Body of pancreas (tissue), 4 donors: Measurements from ENCODE around the gene CFAP77. TPM values are rescaled to one million over a fixed set of nuclear protein-coding genes. Genes with fewer than 3 reads are reported as not detected.

ENCODE experiments used
- ATAC-seq: fragments of 150-250 bp; one replicate; pipeline ENCODE4 v1.9.1; 2016
- DNase-seq, 4 donors: peaks; one replicate each; pipeline ENCODE4 v3.0.0-alpha.2; 2019
- H3K27ac ChIP-seq, 4 donors: fragments of 200-600 bp; sonication (generic); 1 replicate in 3 of 4; 2 replicates in 1 of 4; pipeline versions ENCODE4 v1.5.1 to v1.6.1; 2016 to 2019; ENCODE audit warnings: mild to moderate bottlenecking in 1 of 4, mixed read lengths in 1 of 4, moderate library complexity in 1 of 4
- H3K27me3 ChIP-seq, 2 donors: fragments of 200-600 bp; sonication (generic); one replicate each; pipeline ENCODE4 v1.6.0; 2016; ENCODE audit warnings: mild to moderate bottlenecking in 1 of 2
- H3K36me3 ChIP-seq, 2 donors: fragments of 200-600 bp; sonication (generic); replicated peaks in 1 of 2; 2 replicates each; pipeline ENCODE4 v1.5.1; 2016; ENCODE audit warnings: low read depth in 2 of 2; ENCODE audit not compliant: insufficient read depth in 1 of 2
- H3K4me1 ChIP-seq: fragments of 200-600 bp; sonication (generic); one replicate; pipeline ENCODE4 v1.6.0; 2016
- H3K4me3 ChIP-seq, 2 donors: fragments of 200-600 bp; sonication (generic); 1 replicate in 1 of 2; 2 replicates in 1 of 2; pipeline ENCODE4 v1.5.1; 2016 to 2019
- H3K9me3 ChIP-seq, 3 donors: fragments of 200-600 bp; sonication (generic); 1 replicate in 2 of 3; 2 replicates in 1 of 3; pipeline ENCODE4 v1.5.1; 2016
- POLR2A ChIP-seq, 3 donors: fragments of 450-650 bp; IDR thresholded peaks; one replicate each; pipeline ENCODE4 v1.6.1; 2016; ENCODE audit warnings: antibody characterized with exemption in 3 of 3, mild to moderate bottlenecking in 2 of 3
- WGBS, 2 donors: methylation state at CpG; one replicate each; pipeline ENCODE4 v1.1.5; 2017; 5-methylcytosine and 5-hydroxymethylcytosine counted together
- intact Hi-C: fragments of 100-400 bp; cut with DNase I; formaldehyde crosslinking; loops from one replicate; pipeline ENCODE4 v1.15.1; 2023
- total RNA-seq, 2 donors: library from RNA; depleted of rRNA; stranded (reverse); fragments of >200 nt; gene quantifications; one replicate each; pipeline ENCODE4 v1.1.0, GENCODE V29; 2016
- TF ChIP-seq, protein P1 (sequence below), 7 experiments: fragments of 450-650 bp in 4 of 7; fragments of 200-600 bp in 3 of 7; sonication (generic) in 3 of 7; IDR thresholded peaks; one replicate each; pipeline ENCODE4 v1.5.1; 2016 to 2019; ENCODE audit warnings: antibody characterized with exemption in 7 of 7

Gene CFAP77
- total RNA-seq, 2 donors from 2014 or later: not detected

DNA sequence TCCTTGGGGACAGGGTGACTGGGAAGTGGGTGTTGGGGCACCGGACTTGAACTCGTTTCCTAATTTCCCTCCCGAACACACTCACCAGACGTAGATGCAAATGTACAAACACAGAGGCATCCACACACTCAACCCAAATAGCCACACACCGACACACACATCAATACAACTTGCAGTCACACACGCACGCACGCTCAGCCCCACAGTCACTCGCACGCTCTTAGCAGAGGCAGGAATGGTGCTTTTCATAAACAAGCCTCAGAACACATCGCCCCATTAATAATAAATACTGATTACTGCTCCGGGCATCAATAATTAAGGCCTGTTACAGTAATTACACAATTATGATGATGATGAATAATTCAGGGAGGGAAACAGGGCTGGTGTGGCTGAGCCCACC, 178.1 kb downstream of the CFAP77 start:
- H3K27me3 ChIP-seq: peaks cover 0 to 63% of the 10 kb centered on the region in 2 donors
- no peak for ATAC-seq
- 38 to 57% methylated on average over 12 of the region's 12 CpGs for WGBS, 2 donors
- TF ChIP-seq POLR2A (IDR thresholded peaks at IDR 0.05): no peak
- TF ChIP-seq, protein P1, sequence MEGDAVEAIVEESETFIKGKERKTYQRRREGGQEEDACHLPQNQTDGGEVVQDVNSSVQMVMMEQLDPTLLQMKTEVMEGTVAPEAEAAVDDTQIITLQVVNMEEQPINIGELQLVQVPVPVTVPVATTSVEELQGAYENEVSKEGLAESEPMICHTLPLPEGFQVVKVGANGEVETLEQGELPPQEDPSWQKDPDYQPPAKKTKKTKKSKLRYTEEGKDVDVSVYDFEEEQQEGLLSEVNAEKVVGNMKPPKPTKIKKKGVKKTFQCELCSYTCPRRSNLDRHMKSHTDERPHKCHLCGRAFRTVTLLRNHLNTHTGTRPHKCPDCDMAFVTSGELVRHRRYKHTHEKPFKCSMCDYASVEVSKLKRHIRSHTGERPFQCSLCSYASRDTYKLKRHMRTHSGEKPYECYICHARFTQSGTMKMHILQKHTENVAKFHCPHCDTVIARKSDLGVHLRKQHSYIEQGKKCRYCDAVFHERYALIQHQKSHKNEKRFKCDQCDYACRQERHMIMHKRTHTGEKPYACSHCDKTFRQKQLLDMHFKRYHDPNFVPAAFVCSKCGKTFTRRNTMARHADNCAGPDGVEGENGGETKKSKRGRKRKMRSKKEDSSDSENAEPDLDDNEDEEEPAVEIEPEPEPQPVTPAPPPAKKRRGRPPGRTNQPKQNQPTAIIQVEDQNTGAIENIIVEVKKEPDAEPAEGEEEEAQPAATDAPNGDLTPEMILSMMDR (IDR thresholded peaks at IDR 0.05): no peak
- peaks cover 7% of the 10 kb centered on the region for H3K4me1 ChIP-seq
- no peak for DNase-seq
- H3K36me3 ChIP-seq: no peaks in the 10 kb centered on the region
- H3K4me3 ChIP-seq: no peak overlapping the region
- H3K9me3 ChIP-seq: no peaks in the 10 kb centered on the region
- intact Hi-C loops: no loop called here
- no peak overlapping the region for H3K27ac ChIP-seq

DNA sequence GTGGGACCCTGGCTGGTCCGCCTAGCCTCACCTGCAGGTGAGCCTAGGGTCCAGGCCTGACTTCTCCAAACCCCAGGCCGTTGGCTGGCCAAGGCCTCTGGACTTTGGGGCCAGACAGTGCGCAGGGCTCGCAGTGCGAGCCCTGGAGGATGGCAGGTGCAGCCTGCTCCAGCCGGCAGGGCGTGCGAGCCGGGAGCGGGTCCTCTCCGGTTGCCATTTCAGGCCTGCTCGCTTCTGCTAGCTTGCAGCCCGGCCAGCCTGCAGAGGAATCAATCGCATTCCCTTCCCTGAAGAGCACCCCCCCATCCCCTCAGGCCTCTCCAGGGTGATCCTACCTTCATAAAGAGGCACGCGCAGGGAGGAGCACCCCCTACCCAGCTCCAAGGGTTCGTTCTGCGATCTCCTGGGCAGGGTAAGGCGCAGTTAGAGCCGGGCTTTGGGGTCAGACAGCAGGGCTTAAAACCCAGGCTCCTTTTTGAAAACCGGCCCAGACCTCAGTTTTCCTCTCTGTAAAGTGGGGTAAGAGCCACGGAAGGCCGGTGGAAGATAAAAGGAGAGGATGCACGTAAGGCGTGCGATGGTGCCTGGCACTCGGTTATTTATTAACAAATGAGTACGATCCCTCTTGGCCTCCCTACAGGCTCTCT, 178.6 kb downstream of the CFAP77 start:
- H3K27ac ChIP-seq: no peak overlapping the region
- intact Hi-C loops: no loop called here
- H3K4me1 ChIP-seq: peaks cover 7% of the 10 kb centered on the region
- H3K27me3 ChIP-seq: peaks cover 0 to 59% of the 10 kb centered on the region in 2 donors
- WGBS, 2 donors: 15 to 20% methylated on average over 17 to 28 of the region's 28 CpGs
- TF ChIP-seq, protein P1 (IDR thresholded peaks at IDR 0.05): no peak
- TF ChIP-seq POLR2A (IDR thresholded peaks at IDR 0.05): no peak
- DNase-seq: no peak
- H3K36me3 ChIP-seq: no peaks in the 10 kb centered on the region
- ATAC-seq: no peak
- no peak overlapping the region for H3K4me3 ChIP-seq
- H3K9me3 ChIP-seq: no peaks in the 10 kb centered on the region

DNA sequence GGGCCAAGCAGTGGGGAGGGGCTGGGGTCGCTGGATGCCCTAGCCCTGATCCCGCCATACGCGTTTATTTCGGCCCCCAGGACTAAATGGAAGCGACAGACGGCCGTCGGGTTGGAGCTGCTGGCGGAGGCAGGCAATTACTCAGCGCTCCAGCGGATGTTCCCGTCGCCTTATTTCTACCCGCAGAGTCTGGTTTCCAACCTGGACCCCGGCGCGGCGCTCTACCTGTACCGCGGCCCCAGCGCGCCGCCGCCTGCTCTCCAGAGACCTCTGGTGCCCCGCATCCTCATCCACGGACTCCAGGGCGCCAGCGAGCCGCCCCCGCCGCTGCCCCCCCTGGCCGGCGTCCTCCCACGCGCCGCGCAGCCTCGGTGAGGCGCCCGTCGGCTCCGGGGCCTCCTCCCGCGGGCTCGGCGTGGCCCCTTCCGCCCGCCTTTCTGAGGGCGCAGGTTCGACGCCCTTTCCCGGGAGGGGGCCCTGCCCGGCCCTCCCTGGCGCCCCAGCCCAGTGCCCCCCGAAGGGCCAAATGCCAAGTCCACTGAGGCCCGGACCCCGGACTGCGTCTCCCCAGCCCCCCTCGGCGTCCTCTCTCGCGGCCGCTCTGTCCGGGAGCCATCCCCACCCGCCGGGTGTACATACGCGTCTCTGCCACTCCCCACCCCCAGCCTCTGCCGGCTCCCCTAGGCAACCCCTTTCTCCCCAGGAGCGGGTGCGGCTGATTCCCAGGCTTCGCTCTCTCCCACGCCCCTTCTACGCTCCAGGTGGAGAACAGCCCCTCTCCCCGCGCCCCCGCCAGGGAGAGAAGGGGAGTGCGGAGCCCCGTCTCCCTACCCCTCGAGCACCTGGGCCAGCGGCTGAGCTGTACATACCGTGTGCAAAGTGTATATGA, 179.4 kb downstream of the CFAP77 start:
- H3K4me3 ChIP-seq: no peak overlapping the region
- WGBS, 2 donors: 4 to 7% methylated on average over 7 to 81 of the region's 83 CpGs
- TF ChIP-seq, protein P1 (IDR thresholded peaks at IDR 0.05): no peak
- no peak for TF ChIP-seq POLR2A (IDR thresholded peaks at IDR 0.05)
- H3K27me3 ChIP-seq: peaks cover 0 to 59% of the 10 kb centered on the region in 2 donors
- ATAC-seq: no peak
- no peaks in the 10 kb centered on the region for H3K9me3 ChIP-seq
- intact Hi-C loops: no loop called here
- peaks cover 7% of the 10 kb centered on the region for H3K4me1 ChIP-seq
- H3K36me3 ChIP-seq: peaks cover under 1 to 4% of the 10 kb centered on the region in 2 donors
- DNase-seq: no peak
- no peak overlapping the region for H3K27ac ChIP-seq

DNA sequence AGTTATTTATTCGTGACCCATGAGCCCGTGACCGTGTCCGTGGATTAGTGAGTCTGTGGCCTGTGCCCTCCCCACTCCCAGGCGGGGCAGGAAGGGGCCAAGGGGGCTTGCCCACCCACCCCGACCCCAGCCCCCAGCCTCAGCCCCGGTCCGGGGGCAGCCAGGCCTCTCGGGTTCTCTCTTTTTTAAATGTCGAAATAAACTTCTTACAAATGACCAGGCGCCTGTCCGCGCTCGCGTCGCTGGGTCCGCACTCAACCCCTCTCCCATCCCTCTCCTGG, 180.0 kb downstream of the CFAP77 start:
- TF ChIP-seq, protein P1 (IDR thresholded peaks at IDR 0.05): no peak
- TF ChIP-seq POLR2A (IDR thresholded peaks at IDR 0.05): no peak
- intact Hi-C loops: no loop called here
- ATAC-seq (no peak), DNase-seq (no peak)
- Histone ChIP-seq H3K9me3 (no peaks in the 10 kb centered on the region), H3K4me3 (no peak overlapping the region), H3K27me3 (peaks cover 0 to 53% of the 10 kb centered on the region in 2 donors), H3K27ac (no peak overlapping the region), H3K4me1 (peaks cover 7% of the 10 kb centered on the region), H3K36me3 (peaks cover 3 to 9% of the 10 kb centered on the region in 2 donors)
- 6 to 9% methylated on average over 7 to 17 of the region's 17 CpGs for WGBS, 2 donors
